EL (cell line): ENCODE data around the gene DYNC1I1.

ENCODE experiments used
- DNase-seq: peaks from one replicate; pipeline ENCODE4 v3.0.0-alpha.2; 2016

Gene DYNC1I1

DNA sequence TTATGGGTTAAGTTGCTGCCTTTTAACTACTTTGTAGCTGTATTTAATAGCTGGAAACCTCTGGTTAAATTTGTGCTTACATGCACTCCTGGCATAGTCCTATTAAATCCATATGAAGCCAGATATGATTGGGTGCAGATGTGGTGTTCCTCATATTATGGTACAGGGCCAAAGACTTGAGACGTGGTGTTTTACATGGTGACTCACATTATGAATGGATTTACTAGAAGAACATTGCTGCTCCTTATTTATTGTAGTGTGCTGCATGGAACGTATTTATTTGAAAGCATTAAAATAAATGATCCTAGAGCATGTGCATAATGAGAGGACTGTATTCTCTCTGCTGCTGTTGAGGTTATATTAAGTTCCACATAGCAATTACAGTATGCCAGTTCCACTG is 325.5 kb downstream of the DYNC1I1 start:
- no peak for DNase-seq

DNA sequence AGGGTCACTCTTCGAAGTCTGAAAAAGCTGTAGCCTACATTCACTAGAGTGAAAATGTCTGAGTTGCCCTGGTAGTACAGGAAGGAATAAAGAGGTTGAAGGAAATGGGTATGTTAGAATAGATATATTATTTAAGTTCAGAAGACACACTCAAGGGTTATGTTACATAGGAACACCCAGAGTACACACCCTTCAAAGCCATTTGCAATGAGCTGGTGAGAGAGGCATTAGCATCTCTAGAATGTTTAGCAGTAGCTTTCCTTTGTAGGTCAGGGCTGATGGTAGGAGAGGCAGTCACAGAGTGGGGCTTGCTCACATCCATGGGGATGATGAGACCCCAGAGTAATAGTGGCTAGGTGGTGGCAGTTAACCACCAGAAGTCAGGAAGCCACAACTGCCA is 328.4 kb downstream of the DYNC1I1 start:
- no peak for DNase-seq

DNA sequence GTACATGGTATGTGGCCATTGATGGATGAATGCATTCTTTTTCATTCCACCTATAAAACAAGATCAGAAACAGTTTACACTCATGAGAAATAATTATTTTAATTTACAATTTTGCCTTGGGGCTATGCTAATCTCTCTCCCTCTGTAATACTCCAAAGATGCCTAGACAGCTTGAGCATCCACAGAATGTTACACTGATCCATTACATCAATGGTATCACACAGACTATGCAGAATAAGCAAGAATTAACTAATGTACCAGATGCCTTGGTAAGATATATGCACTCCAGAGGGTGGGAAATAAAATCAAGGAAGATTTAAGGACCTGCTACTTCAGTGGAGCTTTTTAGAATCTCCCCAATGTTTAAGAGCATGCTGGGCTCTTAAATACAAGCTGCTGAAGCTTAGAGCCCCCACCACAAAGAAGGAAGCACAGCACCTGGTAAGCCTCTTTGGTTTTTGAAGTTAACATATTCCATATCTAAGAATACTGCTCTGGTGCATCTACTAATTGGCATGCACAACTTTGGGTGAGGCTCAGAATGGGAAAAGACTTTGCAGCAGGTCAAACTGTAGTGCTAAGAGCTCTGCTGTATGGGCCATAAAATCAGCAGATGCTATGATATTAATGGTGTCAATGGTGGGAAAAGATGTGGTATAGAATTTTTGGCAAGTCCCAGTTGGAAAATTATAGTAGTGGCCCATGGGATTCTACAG is 329.9 kb downstream of the DYNC1I1 start:
- DNase-seq, result no peak

GRCh38 chr7:96104984-96105383 is 332.6 kb downstream of the DYNC1I1 start:
- no peak for DNase-seq

DNA sequence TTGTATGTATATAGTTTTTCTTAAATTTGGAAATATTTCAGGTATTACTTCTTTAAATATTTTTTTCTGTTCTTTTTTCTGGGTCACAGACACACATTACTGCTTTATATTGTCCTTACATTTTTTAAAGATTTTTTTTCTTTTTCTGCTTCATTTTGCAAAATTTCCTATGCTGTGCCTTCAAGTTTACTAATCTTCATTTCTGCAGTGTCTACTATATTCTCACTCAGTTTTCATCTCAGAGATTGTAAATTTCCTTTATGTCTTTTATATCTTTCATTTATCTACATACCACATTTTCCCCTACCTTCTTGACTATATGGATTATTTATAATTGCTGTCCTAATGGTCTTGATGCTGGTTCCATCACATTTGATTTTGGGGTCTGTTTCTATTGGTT is 339.1 kb downstream of the DYNC1I1 start:
- DNase-seq, result no peak

DNA sequence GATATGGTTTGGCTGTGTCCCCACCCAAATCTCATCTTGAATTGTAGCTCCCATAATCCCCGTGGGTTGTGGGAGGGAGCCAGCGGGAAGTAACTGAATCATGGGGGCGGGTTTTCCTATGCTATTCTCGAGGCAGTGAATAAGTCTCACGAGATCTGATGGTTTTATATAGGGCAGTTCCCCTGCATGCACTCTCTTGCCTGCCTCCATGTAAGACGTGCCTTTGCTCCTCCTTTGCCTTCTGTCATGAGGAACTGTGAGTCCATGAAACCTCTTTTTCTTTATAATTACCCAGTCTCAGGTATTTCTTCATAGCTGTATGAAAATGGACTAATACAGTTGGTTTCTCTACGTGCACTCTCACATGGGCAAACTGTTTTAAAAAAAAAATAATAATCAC is 341.8 kb downstream of the DYNC1I1 start:
- DNase-seq, result no peak

DNA sequence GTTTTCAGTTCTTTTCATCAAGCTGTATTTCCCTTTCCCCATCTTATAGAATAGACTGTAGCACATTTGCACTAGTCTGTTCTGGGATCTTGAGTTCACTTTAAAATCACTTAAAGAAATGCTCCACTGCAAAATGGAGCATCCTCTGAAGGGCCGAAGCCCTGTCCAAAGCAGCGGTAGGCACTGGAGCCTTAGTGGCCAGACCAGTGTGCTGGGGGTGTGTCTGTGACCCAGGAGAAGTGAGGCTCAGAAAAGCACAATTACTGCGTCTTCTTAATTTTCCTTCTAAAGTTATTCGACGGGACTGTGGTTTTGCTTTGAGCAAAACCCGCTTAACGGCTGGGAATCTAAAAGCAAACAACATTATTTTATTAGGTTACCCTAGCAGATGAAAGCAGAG is 343.8 kb downstream of the DYNC1I1 start:
- no peak for DNase-seq

DNA sequence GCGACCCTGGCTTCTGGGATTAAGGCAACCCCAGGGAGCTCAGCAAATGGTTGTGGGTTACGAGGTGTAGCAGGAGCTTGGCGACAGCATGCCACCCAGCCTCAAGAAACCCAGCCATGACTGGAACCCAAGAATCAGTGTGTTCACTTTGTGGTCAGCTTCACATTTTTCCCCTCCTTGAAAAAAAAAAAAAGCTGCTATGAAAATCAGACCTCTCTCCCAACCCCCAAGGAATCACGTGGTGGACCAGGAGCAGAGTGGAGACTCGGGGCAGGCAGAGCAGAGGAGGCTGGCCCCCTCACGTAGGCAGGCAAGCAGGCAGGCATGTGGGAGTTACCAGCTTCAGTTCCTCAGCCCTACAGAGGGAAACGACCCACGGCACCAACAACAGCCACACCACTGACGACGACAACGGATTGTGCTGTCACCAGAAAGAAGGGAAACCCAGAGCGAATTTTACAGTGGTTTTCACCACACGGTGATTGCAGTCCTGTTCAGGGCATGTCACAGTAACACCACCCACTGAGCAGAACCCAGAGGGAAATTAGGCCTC is 346.2 kb downstream of the DYNC1I1 start:
- DNase-seq, result no peak

DNA sequence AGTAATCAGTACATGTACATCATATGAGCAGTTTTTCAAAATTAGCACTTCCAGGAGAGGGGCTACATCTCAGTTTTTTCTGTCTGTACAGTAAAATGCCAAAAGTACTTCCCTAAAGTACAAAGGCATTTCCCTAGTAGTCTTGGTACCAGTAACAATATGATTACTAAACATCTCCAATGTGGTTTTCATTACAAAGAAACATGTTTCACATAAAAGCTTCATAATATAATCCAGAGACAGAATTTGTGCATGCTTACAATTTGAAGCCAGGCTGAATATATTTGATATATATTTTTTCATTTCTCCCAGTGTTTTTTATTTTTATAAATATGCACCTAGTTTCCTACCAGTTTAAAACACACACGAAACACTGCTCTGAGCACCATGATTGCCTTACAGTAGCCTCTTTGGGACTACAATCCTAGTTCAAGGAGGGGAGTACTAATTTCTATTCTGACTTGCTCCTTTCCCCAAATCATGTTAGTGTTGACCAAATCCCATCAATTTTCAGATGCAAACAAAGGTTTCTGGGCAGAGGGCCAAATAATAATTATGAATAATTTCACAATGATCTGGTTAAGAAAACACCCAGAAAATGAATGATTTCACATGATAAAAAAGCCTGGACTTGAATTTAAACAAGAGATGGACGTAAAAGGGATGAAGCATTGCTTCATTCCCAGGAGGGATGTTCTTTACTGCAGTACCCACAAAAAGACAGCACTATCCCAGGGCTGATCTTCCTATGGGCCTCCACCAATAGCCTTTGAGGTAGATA is 348.3 kb downstream of the DYNC1I1 start:
- DNase-seq, result no peak

DNA sequence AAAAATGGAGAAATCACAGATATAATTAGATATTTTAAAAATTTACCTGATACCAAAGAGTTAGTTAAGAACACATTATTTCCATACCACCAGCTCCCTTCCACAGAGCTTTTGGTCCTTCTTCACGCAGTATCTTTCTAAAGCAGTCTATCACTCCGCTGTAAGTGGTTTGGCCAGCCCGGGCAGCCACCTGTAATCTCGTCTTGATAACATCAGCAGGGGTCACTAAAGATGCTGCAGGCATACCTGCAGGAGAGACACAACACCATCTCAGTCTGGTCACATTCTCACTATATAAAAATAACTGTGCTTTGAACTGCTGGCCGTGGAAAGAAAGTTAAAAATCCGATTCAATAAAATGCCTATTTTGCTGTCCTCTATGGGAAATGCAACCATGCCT is 349.4 kb downstream of the DYNC1I1 start:
- DNase-seq, result no peak

- DNase-seq, result no peak
Measured at GRCh38 chr7:96122746-96123145, 350.4 kb downstream of the DYNC1I1 start.

DNA sequence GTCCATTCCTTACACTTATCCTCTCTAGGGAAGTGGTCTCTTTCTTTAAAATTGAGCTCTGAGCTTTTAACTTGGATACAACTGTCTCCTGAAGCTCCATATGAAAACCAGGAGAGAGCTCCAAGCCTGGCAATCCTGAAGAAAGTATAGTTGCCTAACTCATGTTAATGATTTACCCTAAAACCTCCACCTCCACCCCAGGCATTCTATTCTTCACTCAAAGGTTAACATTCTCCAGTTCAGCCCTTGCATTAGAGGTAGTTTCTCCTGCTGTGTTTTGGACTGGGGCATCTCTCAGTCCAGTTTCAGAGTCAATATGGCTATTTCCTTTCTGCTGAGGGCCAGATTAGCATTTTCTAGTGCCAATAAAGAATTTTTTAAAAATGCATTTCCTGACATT is 354.0 kb downstream of the DYNC1I1 start:
- no peak for DNase-seq

- peak; percentile 7 for DNase-seq
Measured at GRCh38 chr7:96127746-96128145, 355.4 kb downstream of the DYNC1I1 start.

- no peak for DNase-seq
Measured at GRCh38 chr7:96131525-96131924, 359.2 kb downstream of the DYNC1I1 start.

- DNase-seq, result no peak
Measured at GRCh38 chr7:96135241-96135640, 362.9 kb downstream of the DYNC1I1 start.

GRCh38 chr7:96136600-96137239 is 364.4 kb downstream of the DYNC1I1 start:
- DNase-seq, result no peak

GRCh38 chr7:96143495-96144259 is 371.3 kb downstream of the DYNC1I1 start:
- no peak for DNase-seq

GRCh38 chr7:96144260-96144526 is 371.8 kb downstream of the DYNC1I1 start:
- DNase-seq, result no peak
